Trophoblast cell (in vitro differentiated cells and primary cell): Measurements from ENCODE around the gene PLA2G2A.

ENCODE experiments used
- DNase-seq, 2 donors: peaks; one replicate each; pipeline ENCODE4 v3.0.0-alpha.2; 2016
- H2AFZ ChIP-seq: 2 replicates; pipeline ENCODE4 v1.6.1; 2013; ENCODE audit warnings: low read length, moderate library complexity, mild to moderate bottlenecking; ENCODE audit not compliant: insufficient read depth, poor library complexity
- H2AK5ac ChIP-seq: 2 replicates; pipeline ENCODE4 v1.6.1; 2013; ENCODE audit warnings: mild to moderate bottlenecking, low read length
- H2BK120ac ChIP-seq: 2 replicates; pipeline ENCODE4 v1.6.1; 2013; ENCODE audit warnings: low read length, mild to moderate bottlenecking, moderate library complexity; ENCODE audit not compliant: insufficient read depth, poor library complexity
- H2BK12ac ChIP-seq: 2 replicates; pipeline ENCODE4 v1.6.1; 2013; ENCODE audit warnings: mild to moderate bottlenecking, low read length, moderate library complexity
- H2BK5ac ChIP-seq: 2 replicates; pipeline ENCODE4 v1.6.1; 2013; ENCODE audit warnings: low read length, low read depth, moderate library complexity, mild to moderate bottlenecking; ENCODE audit not compliant: poor library complexity
- H3K14ac ChIP-seq: 2 replicates; pipeline ENCODE4 v1.6.1; 2013; ENCODE audit warnings: mild to moderate bottlenecking, low read length
- H3K18ac ChIP-seq: 2 replicates; pipeline ENCODE4 v1.6.1; 2013; ENCODE audit warnings: mild to moderate bottlenecking, low read length
- H3K23ac ChIP-seq: 2 replicates; pipeline ENCODE4 v1.6.1; 2013; ENCODE audit warnings: low read length
- H3K27ac ChIP-seq: 2 replicates; pipeline ENCODE4 v1.5.1; 2013; ENCODE audit warnings: low read depth, mild to moderate bottlenecking, inconsistent platforms, low read length, moderate library complexity
- H3K27me3 ChIP-seq: 2 replicates; pipeline ENCODE4 v1.6.1; 2013; ENCODE audit warnings: inconsistent platforms, mild to moderate bottlenecking, low read length, moderate library complexity; ENCODE audit not compliant: insufficient read depth
- H3K36me3 ChIP-seq, 2 experiments: 1 replicate in 1 of 2; 2 replicates in 1 of 2; pipeline ENCODE4 v1.6.1; 2013; ENCODE audit warnings: low read length in 2 of 2, mild to moderate bottlenecking in 2 of 2, moderate library complexity in 1 of 2; ENCODE audit not compliant: insufficient read depth in 2 of 2, control insufficient read depth in 1 of 2
- H3K4ac ChIP-seq: 2 replicates; pipeline ENCODE4 v1.6.1; 2013; ENCODE audit warnings: low read depth, mild to moderate bottlenecking, low read length, moderate library complexity
- H3K4me1 ChIP-seq, 2 experiments: 1 replicate in 1 of 2; 2 replicates in 1 of 2; pipeline ENCODE4 v1.6.1; 2013; ENCODE audit warnings: low read length in 2 of 2, mild to moderate bottlenecking in 2 of 2, moderate library complexity in 1 of 2; ENCODE audit not compliant: insufficient read depth in 2 of 2, control insufficient read depth in 1 of 2
- H3K4me2 ChIP-seq: 2 replicates; pipeline ENCODE4 v1.6.1; 2013; ENCODE audit warnings: inconsistent platforms, mild to moderate bottlenecking, low read length, moderate library complexity
- H3K4me3 ChIP-seq: 2 replicates; pipeline ENCODE4 v1.5.1; 2013; ENCODE audit warnings: mild to moderate bottlenecking, low read depth, low read length, inconsistent platforms
- H3K79me1 ChIP-seq: one replicate; pipeline ENCODE4 v1.6.1; 2013; ENCODE audit warnings: low read length
- H3K79me2 ChIP-seq: 2 replicates; pipeline ENCODE4 v1.6.1; 2013; ENCODE audit warnings: low read length, mild to moderate bottlenecking; ENCODE audit not compliant: control insufficient read depth, insufficient read depth, poor library complexity
- H3K9ac ChIP-seq: 2 replicates; pipeline ENCODE4 v1.6.1; 2013; ENCODE audit warnings: mild to moderate bottlenecking, low read length
- H3K9me3 ChIP-seq: 2 replicates; pipeline ENCODE4 v1.6.1; 2013; ENCODE audit warnings: low read depth, mild to moderate bottlenecking, control low read depth, inconsistent platforms, low read length; ENCODE audit not compliant: insufficient read depth
- H4K12ac ChIP-seq: 2 replicates; pipeline ENCODE4 v1.6.1; 2013; ENCODE audit warnings: low read depth, mild to moderate bottlenecking, low read length, moderate library complexity
- H4K8ac ChIP-seq: 2 replicates; pipeline ENCODE4 v1.6.1; 2013; ENCODE audit warnings: low read depth, mild to moderate bottlenecking, low read length, moderate library complexity
- H4K91ac ChIP-seq: one replicate; pipeline ENCODE4 v1.6.1; 2013; ENCODE audit warnings: low read depth, mild to moderate bottlenecking, low read length, moderate library complexity
- WGBS: extraction: QIAGEN DNeasy Blood & Tissue Kit; methylation state at CpG from one replicate; pipeline ENCODE4 v1.1.7; 2013; ENCODE audit warnings: missing lambda C conversion rate; ENCODE audit not compliant: insufficient read length, insufficient coverage; ENCODE audit errors: extremely low coverage; 5-methylcytosine and 5-hydroxymethylcytosine counted together

PLA2G2A gene

DNA sequence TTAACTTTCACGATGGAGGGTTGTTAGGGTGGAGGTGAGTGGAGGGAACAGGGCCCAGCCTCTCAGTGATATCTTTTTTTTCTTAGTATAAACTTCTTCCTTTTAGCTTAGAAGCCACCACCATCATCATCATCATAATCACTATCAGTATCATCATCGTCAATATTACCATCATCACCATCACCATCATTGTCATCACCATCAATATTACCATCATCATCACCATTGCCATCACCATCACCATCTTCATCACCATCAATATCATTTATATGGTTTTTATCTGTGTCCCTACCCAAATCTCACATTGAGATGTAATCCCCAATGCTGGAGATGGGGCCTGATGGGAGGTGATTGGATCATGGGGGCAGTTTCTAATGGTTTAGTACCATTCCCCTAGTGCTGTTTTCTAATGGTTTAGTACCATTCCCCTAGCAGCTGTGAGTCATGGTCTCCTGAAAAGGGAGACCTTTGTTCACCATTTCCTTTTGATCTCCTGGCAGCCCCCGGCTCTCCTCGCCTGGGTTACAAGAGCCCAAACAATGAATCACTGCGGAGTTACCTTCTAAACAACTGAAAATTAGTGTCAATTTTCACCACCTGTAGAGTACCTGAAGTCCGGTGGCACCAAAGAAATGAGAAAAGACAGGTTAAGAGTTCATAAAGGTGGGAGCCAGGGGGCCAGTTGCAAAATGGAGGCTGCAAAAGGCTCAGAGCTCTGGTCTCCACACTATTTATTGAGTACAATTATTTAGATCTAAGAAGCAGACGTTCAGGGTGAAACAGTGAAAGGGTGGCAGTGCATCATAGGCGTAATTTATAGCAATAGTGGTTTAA is 52.9 kb downstream of the PLA2G2A start:
- no CpG with 5 or more reads among the region's 8 CpGs for WGBS
- peaks cover 3% of the 10 kb centered on the region for H3K9me3 ChIP-seq
- H3K23ac ChIP-seq, result no peak overlapping the region
- peak overlapping the region; percentile 76 for H2BK120ac ChIP-seq
- peak overlapping the region; percentile 46 for H4K8ac ChIP-seq
- H3K9ac ChIP-seq, result no peak overlapping the region
- H3K18ac ChIP-seq, result peak overlapping the region; percentile 41
- peaks cover 2% of the 10 kb centered on the region for H3K79me2 ChIP-seq
- H4K91ac ChIP-seq, result peak overlapping the region; percentile 82
- peaks cover 8% of the 10 kb centered on the region for H3K79me1 ChIP-seq
- DNase-seq, result peak; percentile 68 to 78
- no peak overlapping the region for H3K4me2 ChIP-seq
- H2AK5ac ChIP-seq, result no peak overlapping the region
- H2BK12ac ChIP-seq, result peak overlapping the region; percentile 55
- H3K27ac ChIP-seq, result peak overlapping the region; percentile 59
- H3K27me3 ChIP-seq, result no peaks in the 10 kb centered on the region
- peak overlapping the region; percentile 60 for H2BK5ac ChIP-seq
- no peak overlapping the region for H4K12ac ChIP-seq
- H3K4me1 ChIP-seq, result peaks cover 9 to 11% of the 10 kb centered on the region in 2 experiments
- no peak overlapping the region for H3K4ac ChIP-seq
- no peak overlapping the region for H2AFZ ChIP-seq
- H3K14ac ChIP-seq, result peak overlapping the region; percentile 24
- no peaks in the 10 kb centered on the region for H3K36me3 ChIP-seq
- no peak overlapping the region for H3K4me3 ChIP-seq
